ENCODE results near the gene MRPS15. TPM values are rescaled to one million over a fixed set of nuclear protein-coding genes. Genes with fewer than 3 reads are reported as not detected.
A peak's percentile ranks its signal among the peaks of the same experiment; 100 is the strongest.

The MRPS15 gene
- total RNA-seq, 1 experiment from 2014 or later = 213 TPM

- BruUV-seq (replicated peaks) = no TSS peak
- Histone ChIP-seq H4K20me1 (ENCODE audit: low read length) (no peaks in the 10 kb centered on the region), H3K9me3 (ENCODE audit: low read length) (no peaks in the 10 kb centered on the region), H2AFZ (ENCODE audit: low read length) (peak overlapping the region; percentile 62), H3K27me3 (ENCODE audit: low read length) (peaks cover 4% of the 10 kb centered on the region; the same call in 1 of the 2 replicates), H3K27ac (ENCODE audit: low read length) (0 out of 2 replicates have a peak overlapping the region, but pooled peaks have one; percentile 15), H3K4me2 (ENCODE audit: low read length) (peak overlapping the region; percentile 61), H3K36me3 (ENCODE audit: low read depth, low read length) (no peaks in the 10 kb centered on the region), H3K9me2 (replicated peaks; ENCODE audit: low read length) (no peaks in the 10 kb centered on the region), H3K4me1 (ENCODE audit: insufficient read depth, low read length) (peaks cover 13% of the 10 kb centered on the region), H3K79me2 (ENCODE audit: low read length) (no peaks in the 10 kb centered on the region), H3F3A (ENCODE audit: low read length, unreplicated experiment) (no peaks in the 10 kb centered on the region), H3K9ac (ENCODE audit: low read length) (no peak overlapping the region), H3K4me3 (ENCODE audit: low read length) (0 out of 2 replicates have a peak overlapping the region, but pooled peaks have one; percentile 27)
- peak; percentile 54 for DNase-seq
- intact Hi-C loops (cut with micrococcal nuclease) = no loop called here
- peak; percentile 53 for ATAC-seq
- TF ChIP-seq EZH2phosphoT487 (IDR thresholded peaks at IDR 0.05; ENCODE audit: borderline replicate concordance, low read length) = no peak
- no peak for TF ChIP-seq EZH2 (IDR thresholded peaks at IDR 0.05; ENCODE audit: low read length, unreplicated experiment)
- no peak for TF ChIP-seq CTCF (conservative IDR thresholded peaks at IDR 0.05; ENCODE audit: low read depth, low read length)
- ChIA-PET CTCF (interaction anchor here (0.7 kb wide), 1 partner anchor 972 kb away, joined by 3 read pairs; no protein-coding TSS in a partner anchor), POLR2A (ENCODE audit: unreplicated experiment) (interaction anchor here (0.7 kb wide), 1 partner anchor 150 kb away, joined by 4 read pairs; no protein-coding TSS in a partner anchor)
These were observed 22.5 kb upstream of the MRPS15 start for GRCh38 chr1:36486439-36487335.

GRCh38 chr1:36486093-36486438, 21.9 kb upstream of the MRPS15 start:
- Histone ChIP-seq H3K27me3 (ENCODE audit: low read length) (peaks cover 2% of the 10 kb centered on the region; the same call in 1 of the 2 replicates), H3K9ac (ENCODE audit: low read length) (no peak overlapping the region), H4K20me1 (ENCODE audit: low read length) (no peaks in the 10 kb centered on the region), H3K79me2 (ENCODE audit: low read length) (no peaks in the 10 kb centered on the region), H2AFZ (ENCODE audit: low read length) (no peak overlapping the region), H3K4me3 (ENCODE audit: low read length) (no peak overlapping the region), H3K9me3 (ENCODE audit: low read length) (no peaks in the 10 kb centered on the region), H3K4me1 (ENCODE audit: insufficient read depth, low read length) (peaks cover 13% of the 10 kb centered on the region), H3K27ac (ENCODE audit: low read length) (no peak overlapping the region), H3K9me2 (replicated peaks; ENCODE audit: low read length) (no peaks in the 10 kb centered on the region), H3F3A (ENCODE audit: low read length, unreplicated experiment) (no peaks in the 10 kb centered on the region), H3K4me2 (ENCODE audit: low read length) (no peak overlapping the region), H3K36me3 (ENCODE audit: low read depth, low read length) (no peaks in the 10 kb centered on the region)
- intact Hi-C loops (cut with micrococcal nuclease) = no loop called here
- ChIA-PET POLR2A (ENCODE audit: unreplicated experiment) (interaction anchor here (0.7 kb wide), 1 partner anchor 150 kb away, joined by 4 read pairs; no protein-coding TSS in a partner anchor), CTCF (no interaction called here)
- TF ChIP-seq EZH2phosphoT487 (IDR thresholded peaks at IDR 0.05; ENCODE audit: borderline replicate concordance, low read length) (no peak), EZH2 (IDR thresholded peaks at IDR 0.05; ENCODE audit: low read length, unreplicated experiment) (no peak), CTCF (conservative IDR thresholded peaks at IDR 0.05; ENCODE audit: low read depth, low read length) (no peak)
- no TSS peak for BruUV-seq (replicated peaks)
- DNase-seq (no peak), ATAC-seq (no peak)

GRCh38 chr1:36484099-36484498, 19.9 kb upstream of the MRPS15 start:
- DNase-seq = no peak
- Histone ChIP-seq H4K20me1 (ENCODE audit: low read length) (no peaks in the 10 kb centered on the region), H2AFZ (ENCODE audit: low read length) (no peak overlapping the region), H3K9me2 (replicated peaks; ENCODE audit: low read length) (no peaks in the 10 kb centered on the region), H3K4me2 (ENCODE audit: low read length) (no peak overlapping the region), H3K4me1 (ENCODE audit: insufficient read depth, low read length) (peaks cover 13% of the 10 kb centered on the region), H3K27ac (ENCODE audit: low read length) (no peak overlapping the region), H3K27me3 (ENCODE audit: low read length) (no peaks in the 10 kb centered on the region), H3K9me3 (ENCODE audit: low read length) (no peaks in the 10 kb centered on the region), H3K9ac (ENCODE audit: low read length) (no peak overlapping the region), H3F3A (ENCODE audit: low read length, unreplicated experiment) (no peaks in the 10 kb centered on the region), H3K36me3 (ENCODE audit: low read depth, low read length) (no peaks in the 10 kb centered on the region), H3K4me3 (ENCODE audit: low read length) (no peak overlapping the region), H3K79me2 (ENCODE audit: low read length) (no peaks in the 10 kb centered on the region)
- no peak for ATAC-seq
- POLR2A ChIA-PET (ENCODE audit: unreplicated experiment) = no interaction called here
- no peak for TF ChIP-seq EZH2phosphoT487 (IDR thresholded peaks at IDR 0.05; ENCODE audit: borderline replicate concordance, low read length)
- no peak for TF ChIP-seq CTCF (conservative IDR thresholded peaks at IDR 0.05; ENCODE audit: low read depth, low read length)
- no peak for TF ChIP-seq EZH2 (IDR thresholded peaks at IDR 0.05; ENCODE audit: low read length, unreplicated experiment)
- no TSS peak for BruUV-seq (replicated peaks)
- CTCF ChIA-PET = no interaction called here
- intact Hi-C loops (cut with micrococcal nuclease) = no loop called here
